Tibial nerve (tissue), 4 donors: ENCODE measurements around the gene COL2A1. TPM values are rescaled to one million over a fixed set of nuclear protein-coding genes. Genes with fewer than 3 reads are reported as not detected.

ENCODE experiments used
- DNase-seq, 2 donors: peaks; one replicate each; pipeline ENCODE4 v3.0.0-alpha.2; 2019; ENCODE audit warnings: low spot score in 2 of 2
- H3K27ac ChIP-seq, 4 donors: fragments of 200-600 bp; sonication (generic) in 3 of 4; one replicate each; pipeline ENCODE4 v1.5.1; 2017 to 2019; ENCODE audit warnings: mild to moderate bottlenecking in 1 of 4
- H3K27me3 ChIP-seq, 2 donors: fragments of 200-600 bp; sonication (generic) in 1 of 2; one replicate each; pipeline versions ENCODE4 v1.5.1 to v1.6.0; 2017 to 2019
- H3K36me3 ChIP-seq, 3 donors: fragments of 200-600 bp; sonication (generic); one replicate each; pipeline ENCODE4 v1.5.1; 2018 to 2019
- H3K4me1 ChIP-seq, 4 donors: fragments of 200-600 bp; sonication (generic) in 3 of 4; one replicate each; pipeline ENCODE4 v1.5.1; 2017 to 2019
- H3K4me3 ChIP-seq, 4 donors: fragments of 200-600 bp; sonication (generic) in 3 of 4; one replicate each; pipeline ENCODE4 v1.5.1; 2017 to 2019; ENCODE audit warnings: mild to moderate bottlenecking in 1 of 4, moderate library complexity in 1 of 4
- H3K9me3 ChIP-seq, 4 donors: fragments of 200-600 bp; sonication (generic) in 3 of 4; one replicate each; pipeline ENCODE4 v1.5.1; 2017 to 2019
- EP300 ChIP-seq, 2 donors: sonication (generic); formaldehyde crosslinking; IDR thresholded peaks; one replicate each; pipeline ENCODE4 v1.6.1; 2017; ENCODE audit warnings: antibody characterized with exemption in 2 of 2, mild to moderate bottlenecking in 1 of 2
- POLR2A ChIP-seq, 2 donors: fragments of 450-650 bp; IDR thresholded peaks; one replicate each; pipeline ENCODE4 v1.6.1; 2017; ENCODE audit warnings: antibody characterized with exemption in 2 of 2, mild to moderate bottlenecking in 2 of 2, moderate library complexity in 2 of 2
- WGBS, 2 donors: methylation state at CpG; one replicate each; pipeline ENCODE4 v1.1.5; 2018; 5-methylcytosine and 5-hydroxymethylcytosine counted together
- total RNA-seq, 4 donors: library from RNA; depleted of rRNA; stranded (reverse); fragments of >200 nt; gene quantifications; one replicate each; pipeline ENCODE4 v1.1.0, GENCODE V29; 2016
- TF ChIP-seq, protein P1 (sequence below), 5 experiments: fragments of 200-600 bp in 3 of 5; fragments of 450-650 bp in 2 of 5; sonication (generic) in 3 of 5; IDR thresholded peaks; one replicate each; pipeline ENCODE4 v1.5.1; 2016 to 2019; ENCODE audit warnings: antibody characterized with exemption in 5 of 5, mild to moderate bottlenecking in 3 of 5, moderate library complexity in 2 of 5

The COL2A1 gene
- total RNA-seq, 4 donors from 2014 or later, result not detected

DNA sequence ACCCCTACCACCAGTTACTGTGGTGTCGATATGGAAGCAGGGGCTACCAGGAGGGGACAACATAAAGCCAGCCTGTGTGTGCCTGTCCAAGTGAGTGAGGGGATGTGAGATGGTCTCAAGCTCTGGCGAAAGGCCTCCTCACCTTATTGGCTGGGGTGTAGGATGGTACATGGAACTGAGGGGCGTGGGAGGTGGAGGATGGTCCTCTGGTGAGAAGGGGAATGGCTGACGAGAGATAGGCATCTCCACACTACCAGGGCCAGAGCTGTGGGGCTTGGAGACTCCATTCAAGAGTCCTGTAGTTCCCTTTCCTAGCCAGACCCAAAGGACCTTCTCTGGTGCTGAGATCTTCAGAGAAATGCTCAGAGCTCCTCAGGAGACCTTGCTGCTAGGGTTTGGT, 32.5 kb upstream of the COL2A1 start:
- H3K4me1 ChIP-seq, result peaks cover 0 to 10% (median 5%) of the 10 kb centered on the region in 4 donors
- H3K9me3 ChIP-seq, result no peaks in the 10 kb centered on the region
- no peak for TF ChIP-seq POLR2A (IDR thresholded peaks at IDR 0.05)
- TF ChIP-seq, protein P1, sequence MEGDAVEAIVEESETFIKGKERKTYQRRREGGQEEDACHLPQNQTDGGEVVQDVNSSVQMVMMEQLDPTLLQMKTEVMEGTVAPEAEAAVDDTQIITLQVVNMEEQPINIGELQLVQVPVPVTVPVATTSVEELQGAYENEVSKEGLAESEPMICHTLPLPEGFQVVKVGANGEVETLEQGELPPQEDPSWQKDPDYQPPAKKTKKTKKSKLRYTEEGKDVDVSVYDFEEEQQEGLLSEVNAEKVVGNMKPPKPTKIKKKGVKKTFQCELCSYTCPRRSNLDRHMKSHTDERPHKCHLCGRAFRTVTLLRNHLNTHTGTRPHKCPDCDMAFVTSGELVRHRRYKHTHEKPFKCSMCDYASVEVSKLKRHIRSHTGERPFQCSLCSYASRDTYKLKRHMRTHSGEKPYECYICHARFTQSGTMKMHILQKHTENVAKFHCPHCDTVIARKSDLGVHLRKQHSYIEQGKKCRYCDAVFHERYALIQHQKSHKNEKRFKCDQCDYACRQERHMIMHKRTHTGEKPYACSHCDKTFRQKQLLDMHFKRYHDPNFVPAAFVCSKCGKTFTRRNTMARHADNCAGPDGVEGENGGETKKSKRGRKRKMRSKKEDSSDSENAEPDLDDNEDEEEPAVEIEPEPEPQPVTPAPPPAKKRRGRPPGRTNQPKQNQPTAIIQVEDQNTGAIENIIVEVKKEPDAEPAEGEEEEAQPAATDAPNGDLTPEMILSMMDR (IDR thresholded peaks at IDR 0.05), result no peak
- no peak for TF ChIP-seq EP300 (IDR thresholded peaks at IDR 0.05)
- H3K27me3 ChIP-seq, result no peaks in the 10 kb centered on the region
- no peak overlapping the region for H3K4me3 ChIP-seq
- H3K36me3 ChIP-seq, result peaks cover 0 to 2% (median 0%) of the 10 kb centered on the region in 3 donors
- no peak overlapping the region for H3K27ac ChIP-seq
- DNase-seq, result no peak
- 93 to 96% methylated on average over 4 of the region's 4 CpGs for WGBS, 2 donors

DNA sequence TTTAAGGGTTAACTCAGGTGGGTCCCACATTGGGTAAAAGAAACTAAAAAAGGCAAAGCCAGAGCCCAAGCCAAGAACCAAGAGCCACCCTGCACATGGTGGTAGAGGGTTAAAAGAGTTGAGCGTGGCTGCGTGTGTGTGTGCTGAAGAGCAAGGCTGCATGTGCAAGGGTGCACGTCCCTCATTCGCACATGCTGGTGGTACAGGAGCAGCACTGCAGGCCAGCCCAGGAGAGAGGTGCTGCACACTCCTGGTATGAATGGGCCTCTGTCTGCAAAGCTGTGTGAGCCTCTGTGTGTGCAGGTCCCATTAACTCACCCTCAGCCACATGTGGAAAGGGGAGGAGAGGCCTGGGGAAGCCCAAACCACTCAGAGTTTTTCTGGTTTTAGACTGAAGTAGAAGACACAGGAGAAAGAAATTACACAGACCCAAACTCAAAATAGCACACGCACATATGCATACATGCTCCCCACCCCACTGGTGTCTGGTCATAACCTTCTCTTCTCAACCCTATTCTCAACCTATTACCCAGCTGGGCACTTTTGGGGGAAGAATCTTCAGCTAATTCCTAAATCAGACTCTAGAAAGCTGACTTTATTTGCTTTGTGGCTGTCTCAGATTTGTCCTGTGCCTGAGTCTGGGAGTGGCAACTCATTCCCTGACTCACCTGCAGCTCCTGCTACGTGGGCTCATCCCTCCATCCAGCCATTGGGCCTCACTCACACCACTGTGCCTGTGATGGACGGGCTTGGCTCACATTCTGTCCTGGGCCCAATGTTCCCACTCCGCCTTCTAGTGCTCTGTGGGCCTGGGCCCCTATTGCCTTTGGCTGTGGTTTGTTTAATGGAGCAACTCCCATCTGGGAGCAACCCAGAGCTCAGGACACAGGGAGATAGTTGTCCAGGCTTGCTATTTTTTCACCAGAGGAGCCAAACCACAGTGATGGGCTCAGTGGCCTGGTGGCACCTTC, 30.8 kb upstream of the COL2A1 start:
- DNase-seq, result no peak
- Histone ChIP-seq H3K27me3 (no peaks in the 10 kb centered on the region), H3K36me3 (no peaks in the 10 kb centered on the region), H3K9me3 (no peaks in the 10 kb centered on the region), H3K27ac (no peak overlapping the region), H3K4me1 (peaks cover 0 to 10% (median 5%) of the 10 kb centered on the region in 4 donors), H3K4me3 (no peak overlapping the region)
- WGBS, 2 donors, result 83 to 86% methylated on average over 8 of the region's 8 CpGs
- TF ChIP-seq EP300 (IDR thresholded peaks at IDR 0.05), result no peak

DNA sequence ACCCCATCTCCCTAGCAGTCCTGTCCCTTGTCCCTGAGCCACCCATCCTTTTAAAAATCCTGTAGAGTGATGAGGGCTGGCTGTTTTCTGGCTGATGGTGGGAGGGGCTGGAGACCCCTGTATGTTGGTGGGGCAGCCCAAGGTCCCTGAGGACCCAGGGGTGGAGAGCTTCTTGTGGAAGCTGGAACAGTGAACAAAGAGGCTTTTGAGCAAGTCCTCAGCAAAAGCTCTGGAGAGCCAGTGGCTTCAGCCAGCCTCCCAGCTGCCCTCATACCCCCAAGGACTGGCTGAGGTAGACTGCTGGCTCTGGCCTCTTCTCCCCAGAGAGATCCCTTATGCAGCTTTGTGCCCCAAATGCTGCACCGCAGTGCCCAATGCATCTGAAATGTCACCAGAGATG, 29.2 kb upstream of the COL2A1 start:
- no peak overlapping the region for H3K27ac ChIP-seq
- H3K36me3 ChIP-seq, result no peaks in the 10 kb centered on the region
- no peak for DNase-seq
- WGBS, 2 donors, result 73 to 83% methylated on average over 1 of the region's 1 CpG
- H3K9me3 ChIP-seq, result no peaks in the 10 kb centered on the region
- peaks cover 0 to 10% (median 5%) of the 10 kb centered on the region in 4 donors for H3K4me1 ChIP-seq
- H3K4me3 ChIP-seq, result no peak overlapping the region
- H3K27me3 ChIP-seq, result no peaks in the 10 kb centered on the region
- TF ChIP-seq POLR2A (IDR thresholded peaks at IDR 0.05), result no peak
- no peak for TF ChIP-seq EP300 (IDR thresholded peaks at IDR 0.05)
- TF ChIP-seq, protein P1 (IDR thresholded peaks at IDR 0.05), result no peak

DNA sequence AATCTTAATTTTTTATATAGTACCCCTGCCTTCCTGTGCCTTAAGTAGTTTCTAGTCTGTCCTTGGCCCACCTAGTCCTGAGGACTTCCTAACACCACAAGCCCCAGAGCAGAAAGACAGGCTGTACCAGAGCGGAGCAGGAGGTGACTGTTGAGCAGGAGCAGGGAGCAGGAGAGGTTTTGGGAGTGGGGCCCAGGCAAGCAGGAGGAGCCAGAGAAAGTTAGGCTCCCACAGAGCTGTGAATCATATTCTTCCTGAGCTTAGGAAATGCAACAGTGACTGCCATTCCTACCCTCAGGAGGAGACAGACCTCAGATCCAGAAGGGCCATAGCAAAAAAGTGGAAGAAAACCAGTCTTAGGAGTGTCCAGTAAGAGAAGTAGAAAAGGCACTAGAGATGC, 28.3 kb upstream of the COL2A1 start:
- Histone ChIP-seq H3K4me1 (peaks cover 0 to 5% (median 2%) of the 10 kb centered on the region in 4 donors), H3K27me3 (no peaks in the 10 kb centered on the region), H3K27ac (no peak overlapping the region), H3K9me3 (no peaks in the 10 kb centered on the region), H3K4me3 (no peak overlapping the region), H3K36me3 (no peaks in the 10 kb centered on the region)
- TF ChIP-seq POLR2A (IDR thresholded peaks at IDR 0.05), result no peak
- TF ChIP-seq, protein P1 (IDR thresholded peaks at IDR 0.05), result no peak
- TF ChIP-seq EP300 (IDR thresholded peaks at IDR 0.05), result no peak
- 100% methylated on average over 1 of the region's 1 CpG for WGBS, 2 donors
- DNase-seq, result no peak

DNA sequence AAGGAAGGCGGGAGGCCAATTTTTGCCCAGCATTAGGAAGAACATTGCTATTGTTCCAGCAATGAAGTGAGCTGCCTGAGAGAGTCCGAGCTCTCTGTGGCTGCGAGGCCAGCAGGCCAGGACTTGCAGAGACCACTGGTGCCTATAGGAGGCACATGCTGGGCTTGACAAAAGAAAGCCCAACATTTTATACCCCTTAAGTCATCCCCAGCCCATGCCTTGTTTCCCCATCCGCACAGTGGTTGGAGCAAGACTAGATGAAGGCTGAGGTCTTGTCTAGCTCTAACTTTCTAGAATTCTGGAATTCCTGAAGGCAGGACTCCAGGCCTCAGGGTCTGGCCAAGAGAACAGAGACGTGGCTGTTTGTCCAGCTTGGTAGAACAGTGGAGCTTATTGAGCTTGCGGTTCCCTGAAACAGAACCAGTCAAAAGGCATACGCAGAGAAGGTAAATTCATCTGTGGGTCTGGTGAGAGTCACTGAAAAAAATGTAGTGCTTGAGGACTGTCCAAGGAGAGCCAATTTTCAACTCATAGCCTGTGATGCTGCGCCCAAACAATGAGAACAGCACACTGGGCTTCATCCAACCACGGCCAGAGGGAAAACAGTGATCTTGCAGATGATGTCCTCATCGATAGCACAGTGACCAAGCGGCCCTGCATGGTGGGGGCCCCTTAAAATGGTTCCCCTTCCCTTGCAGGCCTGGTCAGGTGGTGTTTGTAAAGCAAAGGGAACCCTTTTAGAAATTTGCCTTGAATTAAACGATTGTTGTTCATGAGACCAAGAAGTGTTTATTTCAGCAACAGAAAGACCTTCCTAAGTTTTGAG, 27.1 kb upstream of the COL2A1 start:
- 60 to 68% methylated on average over 12 of the region's 12 CpGs for WGBS, 2 donors

More for the DNA sequence above, 27.1 kb upstream of the COL2A1 start:
- no peak overlapping the region for H3K27ac ChIP-seq
- no peak overlapping the region for H3K4me3 ChIP-seq
- DNase-seq, result no peak
- TF ChIP-seq EP300 (IDR thresholded peaks at IDR 0.05) (no peak), POLR2A (IDR thresholded peaks at IDR 0.05) (no peak)
- TF ChIP-seq, protein P1 (IDR thresholded peaks at IDR 0.05), result no peak
- H3K27me3 ChIP-seq, result no peaks in the 10 kb centered on the region
- H3K36me3 ChIP-seq, result no peaks in the 10 kb centered on the region
- H3K4me1 ChIP-seq, result no peaks in the 10 kb centered on the region
- H3K9me3 ChIP-seq, result no peaks in the 10 kb centered on the region
